Posterior cingulate gyrus (tissue), 11 donors: Measurements from ENCODE around the gene CRISPLD2.

ENCODE experiments used
- DNase-seq, 10 donors: peaks; one replicate each; pipeline versions ENCODE4 v3.0.0 to v3.0.0-alpha.2; 2020 to 2021; ENCODE audit warnings: mixed read lengths in 3 of 10
- intact Hi-C: fragments of 100-400 bp; cut with DNase I; formaldehyde crosslinking; loops from one replicate; pipeline ENCODE4 v1.15.1; 2023

Gene CRISPLD2

DNA sequence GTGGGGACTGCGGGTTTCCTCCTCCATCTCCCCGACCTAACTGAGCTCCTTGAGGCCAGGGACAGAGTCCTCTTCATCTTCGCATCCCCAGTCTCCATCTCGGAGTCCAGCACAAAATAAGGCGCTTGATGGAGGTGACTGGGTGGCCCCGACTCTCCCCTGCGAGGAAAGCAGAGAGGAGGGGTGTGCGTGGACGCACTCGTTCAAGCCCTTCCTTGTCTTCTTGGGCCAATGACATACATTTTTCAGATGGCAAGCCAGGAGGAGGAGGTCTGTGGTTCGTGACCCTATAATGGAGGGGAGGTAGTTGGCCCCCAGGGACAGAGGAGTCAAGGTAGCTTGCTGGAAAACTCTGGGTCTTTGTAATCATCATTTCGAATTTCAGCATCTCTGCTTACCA is 17.2 kb downstream of the CRISPLD2 start:
- intact Hi-C loops = no loop called here
- DNase-seq = peak in 1 of 10 donors; percentile 14

DNA sequence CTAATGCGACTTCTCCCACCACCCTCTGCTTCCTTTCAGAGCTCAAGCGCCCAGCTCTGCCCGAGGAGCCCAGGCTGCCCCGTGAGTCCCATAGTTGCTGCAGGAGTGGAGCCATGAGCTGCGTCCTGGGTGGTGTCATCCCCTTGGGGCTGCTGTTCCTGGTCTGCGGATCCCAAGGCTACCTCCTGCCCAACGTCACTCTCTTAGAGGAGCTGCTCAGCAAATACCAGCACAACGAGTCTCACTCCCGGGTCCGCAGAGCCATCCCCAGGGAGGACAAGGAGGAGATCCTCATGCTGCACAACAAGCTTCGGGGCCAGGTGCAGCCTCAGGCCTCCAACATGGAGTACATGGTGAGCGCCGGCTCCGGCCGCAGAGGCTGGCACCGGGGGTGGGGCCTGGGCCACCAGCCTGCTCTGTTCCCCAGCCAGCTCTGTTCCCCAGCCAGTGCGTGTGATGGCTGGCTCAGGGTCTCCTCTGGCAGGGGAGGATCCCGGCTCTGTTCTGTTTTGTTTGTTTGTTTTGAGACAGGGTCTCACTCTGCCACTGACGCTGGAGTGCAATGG is 18.7 kb downstream of the CRISPLD2 start:
- peak in 3 of 10 donors; percentile 46 to 63 (median 60) for DNase-seq
- intact Hi-C loops = no loop called here

DNA sequence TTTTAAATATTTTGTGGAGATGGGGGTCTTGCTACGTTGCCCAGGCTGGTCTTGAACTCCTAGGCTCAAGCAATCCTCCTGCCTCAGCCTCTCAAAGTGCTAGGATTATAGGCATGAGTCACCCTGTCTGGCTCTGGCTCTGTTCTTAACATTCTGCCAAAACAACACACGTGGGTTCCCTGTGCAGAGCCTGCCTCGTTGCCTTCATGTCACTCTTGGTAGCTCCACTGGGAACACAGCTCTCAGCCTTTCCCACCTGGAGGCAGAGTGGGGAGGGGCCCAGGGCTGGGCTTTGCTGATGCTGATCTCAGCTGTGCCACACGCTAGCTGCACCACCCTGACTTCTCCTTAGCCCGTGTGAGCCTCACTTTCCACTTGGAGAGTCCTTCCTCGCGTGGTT is 19.3 kb downstream of the CRISPLD2 start:
- intact Hi-C loops = no loop called here
- peak in 3 of 10 donors; percentile 66 to 83 (median 78) for DNase-seq

DNA sequence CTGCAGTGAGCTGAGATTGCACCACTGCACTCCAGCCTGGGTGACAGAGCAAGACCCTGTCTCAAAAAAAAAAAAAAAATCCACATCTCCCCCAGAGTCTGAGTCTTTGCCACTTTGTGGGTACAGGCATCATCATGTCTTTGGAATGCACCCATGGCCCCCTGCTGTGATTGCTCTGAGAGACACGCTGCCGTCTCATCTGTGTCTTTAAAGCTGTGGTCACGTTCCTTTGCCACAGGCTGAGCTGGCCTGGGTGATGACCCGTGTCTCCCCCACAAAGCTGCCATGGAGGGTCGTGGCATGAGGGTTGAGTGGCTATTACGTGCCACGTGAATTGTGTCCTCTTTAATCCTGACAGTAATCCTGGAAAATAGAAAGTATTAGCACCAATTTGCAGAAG is 20.2 kb downstream of the CRISPLD2 start:
- DNase-seq = peak in 2 of 10 donors; percentile 32 to 33
- intact Hi-C loops = no loop called here

DNA sequence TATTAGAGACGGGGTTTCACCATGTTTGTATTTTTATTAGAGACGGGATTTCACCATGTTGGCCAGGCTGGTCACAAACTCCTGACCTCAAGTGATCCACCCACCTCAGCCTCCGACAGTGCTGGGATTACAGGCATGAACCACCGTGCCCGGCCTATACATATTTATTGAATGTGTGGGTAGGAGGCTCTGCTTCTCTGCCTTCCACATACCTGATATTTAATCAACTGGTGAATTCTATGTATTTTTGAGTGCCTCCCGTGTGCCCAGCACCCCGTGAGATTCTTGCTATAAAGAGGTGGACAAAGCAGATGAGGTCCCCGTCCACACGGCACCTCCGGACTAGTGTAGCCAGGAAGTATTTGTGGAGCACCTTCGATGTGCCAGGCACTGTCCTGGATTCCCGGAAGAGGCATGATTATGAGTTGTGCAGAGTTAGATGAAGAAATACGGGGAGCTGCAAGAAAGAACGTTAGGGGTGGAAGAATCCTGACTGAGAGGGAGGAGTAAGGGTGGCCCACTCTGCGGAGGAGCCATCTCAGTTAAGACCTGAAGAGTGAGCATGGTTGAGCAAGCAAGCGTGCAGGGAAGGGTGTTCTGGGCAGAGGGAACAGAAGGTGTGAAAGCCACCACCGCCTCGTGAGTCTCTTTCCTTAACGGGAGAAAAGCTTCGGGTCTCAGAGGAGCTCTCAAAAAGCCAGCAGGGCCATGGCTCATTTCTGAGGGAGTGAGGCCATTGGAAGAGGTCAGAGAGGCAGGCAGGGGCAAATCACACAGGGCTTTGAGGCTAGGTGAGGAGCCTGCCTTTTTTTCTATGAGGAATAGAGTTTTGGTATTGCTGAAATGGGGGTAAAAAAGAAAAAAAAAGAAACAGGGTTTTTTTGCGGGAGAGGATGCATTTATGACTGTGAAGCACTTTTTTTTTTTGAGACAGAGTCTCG is 21.2 kb downstream of the CRISPLD2 start:
- DNase-seq = peak in 2 of 10 donors; percentile 12 to 20
- intact Hi-C loops = no loop called here

DNA sequence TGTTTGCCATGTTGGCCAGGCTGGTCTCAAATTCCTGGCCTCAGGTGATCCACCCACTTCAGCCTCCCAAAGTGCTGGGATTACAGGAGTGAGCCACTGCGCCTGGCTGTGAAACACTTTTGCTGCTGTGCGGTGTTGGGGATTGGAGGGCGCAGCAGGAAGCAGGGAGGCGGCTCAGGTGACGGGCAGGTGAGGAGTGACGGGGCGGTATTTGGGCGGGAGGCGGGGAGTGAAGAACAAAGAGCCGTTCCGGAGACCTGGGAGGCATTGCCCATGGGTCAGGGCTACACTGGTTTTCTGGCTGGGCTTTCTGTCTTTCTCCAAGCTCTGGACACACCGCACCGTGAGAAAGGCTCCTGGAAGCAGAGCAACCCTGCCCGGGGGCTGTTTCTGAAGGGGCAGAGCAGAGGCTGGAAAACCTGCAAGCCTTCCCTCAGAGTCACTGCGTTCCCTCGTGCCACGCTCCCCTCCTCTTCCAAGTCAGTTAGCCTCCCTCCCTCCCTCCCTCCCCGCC is 22.1 kb downstream of the CRISPLD2 start:
- intact Hi-C loops = no loop called here
- peak in 1 of 10 donors; percentile 47 for DNase-seq

DNA sequence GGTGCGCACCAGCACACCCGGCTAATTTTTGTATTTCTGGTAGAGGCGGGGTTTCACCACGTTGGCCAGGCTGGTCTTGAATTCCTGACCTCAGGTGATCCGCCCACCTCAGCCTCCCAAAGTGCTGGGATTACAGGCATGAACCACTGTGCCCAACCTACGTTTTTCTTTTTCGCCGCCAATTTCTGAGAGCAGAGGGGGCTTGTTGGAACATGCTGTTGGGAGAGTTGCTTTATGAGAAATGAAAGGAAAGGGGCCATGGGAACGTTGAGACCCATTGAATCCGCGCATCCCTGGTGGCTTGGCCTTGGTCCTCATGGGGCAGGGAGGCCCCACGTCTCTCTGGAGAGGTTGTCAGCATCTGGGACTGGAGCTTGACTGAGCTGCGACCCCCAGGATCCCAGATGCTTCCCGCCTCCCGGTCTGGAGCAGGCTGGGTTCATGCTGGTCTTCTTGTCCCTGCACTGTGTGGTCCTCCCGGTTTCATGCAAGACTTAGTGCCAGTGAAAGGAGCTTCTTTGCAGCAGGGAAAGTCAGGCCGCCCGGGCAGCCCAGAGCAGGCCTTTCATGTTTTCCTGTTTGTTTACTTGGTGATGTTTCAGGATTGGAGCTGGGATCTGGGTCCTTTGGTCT is 22.8 kb downstream of the CRISPLD2 start:
- peak in 1 of 10 donors; percentile 52 for DNase-seq
- intact Hi-C loops = no loop called here

DNA sequence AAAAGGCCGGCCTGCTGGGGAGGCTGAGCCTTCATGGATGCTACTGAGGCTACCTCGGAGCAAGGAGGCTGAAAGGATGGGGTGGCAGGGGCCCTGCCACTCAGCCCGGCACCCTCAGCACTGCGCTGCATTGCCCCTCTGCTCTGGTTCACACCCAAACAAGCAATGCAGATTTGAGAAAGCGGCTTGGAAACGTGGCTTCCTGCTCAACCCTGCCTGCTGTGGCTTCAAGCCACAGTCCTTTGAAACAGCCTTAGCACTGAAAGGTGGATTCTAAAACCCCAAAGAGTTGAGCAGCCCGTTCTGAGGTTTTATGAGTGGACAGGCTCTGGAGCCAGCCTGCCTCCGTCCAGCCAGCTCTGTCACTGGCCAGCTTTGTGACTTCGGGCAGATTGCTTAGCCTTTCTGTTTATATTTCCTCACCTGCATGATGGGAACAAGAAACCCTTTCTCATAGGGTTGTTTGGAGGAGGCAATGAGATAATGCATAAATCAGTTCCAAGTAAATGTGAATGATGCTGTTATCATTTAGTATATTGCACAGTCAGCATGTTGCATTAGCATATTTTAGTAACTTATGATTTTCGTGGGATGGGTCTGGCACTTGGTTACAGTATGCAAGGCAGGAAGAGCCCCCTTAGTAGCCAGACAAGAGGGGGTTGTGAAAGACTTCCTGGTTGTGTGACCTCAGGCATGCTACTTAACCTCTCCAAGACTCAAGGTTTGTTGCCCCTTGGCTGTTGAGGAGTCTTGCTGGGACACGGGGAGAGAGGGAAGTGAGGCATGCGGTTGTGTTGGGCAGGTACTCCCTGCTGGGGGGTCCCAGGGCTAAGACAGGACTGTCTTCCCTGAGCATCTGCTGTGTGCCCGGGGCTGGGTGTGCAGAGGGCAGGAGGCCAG is 23.6 kb downstream of the CRISPLD2 start:
- intact Hi-C loops = no loop called here
- peak in 1 of 10 donors; percentile 41 for DNase-seq

DNA sequence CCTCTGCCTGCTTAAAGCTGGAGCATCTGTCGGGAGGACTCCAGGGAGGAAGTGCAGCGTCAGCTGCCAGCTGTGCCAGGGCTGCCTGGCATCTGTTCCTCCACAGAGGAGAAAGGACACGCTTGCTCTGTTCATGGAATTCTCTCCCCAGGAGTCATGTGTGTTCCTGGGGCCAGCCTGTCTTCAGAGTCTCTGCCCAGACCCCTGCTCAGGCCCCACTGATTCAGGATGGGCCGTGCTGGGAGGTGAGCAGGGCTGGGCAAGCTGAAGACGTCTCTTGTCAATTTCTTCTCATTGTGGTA is 24.2 kb downstream of the CRISPLD2 start:
- intact Hi-C loops = no loop called here
- DNase-seq = peak in 2 of 10 donors; percentile 32 to 82

DNA sequence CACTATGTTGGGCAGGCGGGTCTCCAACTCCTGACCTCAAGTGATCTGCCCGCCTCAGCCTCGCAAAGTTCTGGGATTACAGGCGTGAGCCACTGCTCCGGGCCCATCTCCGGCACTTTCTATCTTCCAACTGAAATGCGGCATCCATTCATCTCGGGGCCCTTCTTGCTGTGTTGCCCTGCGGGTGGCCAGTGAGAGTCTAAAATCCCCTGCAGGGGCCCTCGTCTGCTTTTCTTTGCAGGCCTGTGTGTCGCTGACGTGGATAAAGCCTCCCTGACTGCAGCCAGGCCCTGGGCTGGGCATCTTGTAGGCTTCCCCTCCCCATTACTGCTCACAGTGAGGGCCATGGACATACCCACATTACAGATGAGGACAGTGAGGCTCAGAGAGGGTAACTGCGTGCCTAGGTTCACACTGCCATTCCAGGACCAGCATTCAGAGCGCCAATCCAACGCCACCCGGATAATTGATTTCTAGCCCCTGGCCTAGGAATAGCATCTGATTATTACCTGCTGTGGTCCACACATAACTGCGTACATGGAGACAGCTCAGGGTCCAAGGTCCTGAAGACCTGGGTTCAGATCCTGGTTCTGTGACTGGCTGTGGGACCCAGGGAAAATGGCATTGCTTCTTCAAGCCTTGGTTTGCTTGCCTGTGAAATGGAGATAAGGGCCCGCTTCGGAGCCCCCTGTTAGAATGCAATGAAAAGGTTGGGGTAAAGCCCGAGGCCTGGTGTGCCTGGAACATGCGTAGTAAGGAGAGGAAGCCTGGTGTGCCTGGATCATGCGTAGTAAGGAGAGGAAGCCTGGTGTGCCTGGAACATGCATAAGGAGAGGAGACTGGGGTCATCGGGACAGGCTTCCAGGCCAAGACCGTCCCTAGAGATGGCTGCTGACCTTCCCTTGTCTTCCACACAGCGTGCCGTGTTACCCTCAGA is 25.0 kb downstream of the CRISPLD2 start:
- intact Hi-C loops = no loop called here
- DNase-seq = peak in 1 of 10 donors; percentile 57

DNA sequence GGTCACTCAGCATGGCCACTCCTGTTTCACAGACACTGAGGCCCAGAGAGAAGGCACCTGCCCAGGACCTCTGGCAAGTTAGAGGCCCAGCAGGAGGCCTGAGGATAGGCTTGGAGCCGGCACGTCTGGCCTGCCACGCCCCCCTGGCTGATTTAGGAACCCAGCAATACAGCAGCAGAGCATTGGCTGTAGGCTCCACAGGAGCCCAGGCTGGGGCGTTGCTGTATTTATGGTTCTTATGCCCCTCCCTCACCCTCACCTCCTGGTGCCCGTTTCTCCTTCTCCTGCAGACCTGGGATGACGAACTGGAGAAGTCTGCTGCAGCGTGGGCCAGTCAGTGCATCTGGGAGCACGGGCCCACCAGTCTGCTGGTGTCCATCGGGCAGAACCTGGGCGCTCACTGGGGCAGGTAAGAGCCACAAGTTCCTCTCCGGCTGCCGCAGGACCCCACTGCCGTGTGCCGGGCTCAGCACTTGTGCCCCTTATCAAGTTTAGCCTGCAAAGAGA is 25.8 kb downstream of the CRISPLD2 start:
- intact Hi-C loops = no loop called here
- DNase-seq = no peak

DNA sequence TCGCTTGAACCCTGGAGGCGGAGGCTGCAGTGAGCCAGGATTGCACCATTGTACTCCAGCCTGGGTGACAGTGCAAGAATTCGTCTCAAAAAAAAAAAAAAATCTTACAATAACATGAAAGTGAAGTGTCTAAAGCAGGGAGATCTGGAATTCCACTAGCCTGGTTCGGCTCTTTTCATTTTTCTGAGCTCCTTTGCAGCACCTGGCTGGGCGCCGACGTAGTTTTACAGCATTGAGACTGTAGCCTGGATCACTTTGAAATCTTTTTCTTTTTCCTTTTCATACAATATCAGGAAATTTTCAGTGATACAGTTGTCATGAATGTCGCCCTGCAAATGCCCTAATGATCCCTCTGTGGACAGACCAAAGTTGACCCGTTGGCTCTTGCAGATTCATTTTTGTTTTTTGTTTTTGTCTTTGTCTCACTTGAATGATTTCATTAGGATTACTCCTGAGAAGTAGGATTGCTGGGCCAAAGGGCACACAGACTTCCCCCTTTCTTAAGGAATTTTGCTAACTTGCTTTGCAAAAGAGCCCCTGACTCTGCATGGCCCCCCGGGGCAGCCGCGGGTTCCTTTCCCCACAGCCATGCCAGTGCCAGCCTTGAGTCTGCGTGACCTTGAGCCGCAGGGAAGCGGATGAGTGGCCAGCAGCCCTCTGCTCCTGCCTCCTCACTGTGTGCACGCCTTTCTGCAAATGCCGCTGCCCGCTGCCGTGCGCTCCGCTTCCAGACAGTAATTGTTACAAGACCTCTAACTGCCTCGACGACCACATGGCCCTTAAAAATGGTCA is 28.0 kb downstream of the CRISPLD2 start:
- intact Hi-C loops = no loop called here
- DNase-seq = no peak

DNA sequence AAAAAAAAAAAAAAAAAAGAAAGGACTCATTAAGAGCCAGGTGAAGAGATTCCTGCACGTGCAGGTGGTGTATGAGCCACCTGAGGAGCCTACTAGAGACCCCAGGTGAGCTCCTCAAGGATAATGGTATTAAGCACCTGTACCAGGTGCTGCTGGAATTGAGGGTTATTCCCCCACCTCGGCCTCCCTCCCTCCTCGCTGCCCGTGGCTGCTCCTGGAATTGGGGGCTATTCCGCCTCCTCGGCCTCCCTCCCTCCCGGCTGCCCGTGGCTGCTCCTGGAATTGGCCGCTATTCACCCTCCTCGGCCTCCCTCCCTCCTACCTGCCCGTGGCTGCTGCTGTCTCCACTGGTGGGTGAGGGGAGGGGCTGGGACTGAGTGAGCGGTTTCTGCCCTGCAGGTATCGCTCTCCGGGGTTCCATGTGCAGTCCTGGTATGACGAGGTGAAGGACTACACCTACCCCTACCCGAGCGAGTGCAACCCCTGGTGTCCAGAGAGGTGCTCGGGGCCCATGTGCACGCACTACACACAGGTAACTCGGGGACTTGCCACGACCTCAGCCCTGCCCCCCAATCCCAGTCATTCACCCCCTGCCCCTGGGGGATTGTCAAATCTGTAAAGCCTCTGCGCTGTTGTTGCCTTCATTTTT is 29.3 kb downstream of the CRISPLD2 start:
- DNase-seq = peak in 2 of 10 donors; percentile 40 to 57
- intact Hi-C loops = no loop called here

DNA sequence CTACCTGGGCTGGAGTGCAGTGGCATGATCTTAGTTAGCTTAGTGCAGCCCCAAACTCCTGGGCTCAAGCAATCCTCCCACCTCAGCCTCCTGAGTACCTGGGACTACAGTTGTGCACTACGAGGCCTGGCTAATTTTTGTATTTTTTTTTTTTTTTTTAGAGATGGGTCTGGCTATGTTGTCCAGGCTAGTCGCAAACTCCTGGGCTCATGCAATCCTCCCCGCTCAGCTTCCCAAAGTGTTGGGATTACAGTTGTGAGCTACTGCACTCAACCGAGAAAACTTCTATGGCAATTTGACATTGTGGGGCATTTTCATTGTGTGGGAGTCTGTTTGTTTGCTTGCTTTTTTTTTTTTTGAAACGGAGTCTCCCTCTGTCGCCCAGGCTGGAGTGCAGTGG is 30.0 kb downstream of the CRISPLD2 start:
- DNase-seq = peak in 1 of 10 donors; percentile 3
- intact Hi-C loops = no loop called here

DNA sequence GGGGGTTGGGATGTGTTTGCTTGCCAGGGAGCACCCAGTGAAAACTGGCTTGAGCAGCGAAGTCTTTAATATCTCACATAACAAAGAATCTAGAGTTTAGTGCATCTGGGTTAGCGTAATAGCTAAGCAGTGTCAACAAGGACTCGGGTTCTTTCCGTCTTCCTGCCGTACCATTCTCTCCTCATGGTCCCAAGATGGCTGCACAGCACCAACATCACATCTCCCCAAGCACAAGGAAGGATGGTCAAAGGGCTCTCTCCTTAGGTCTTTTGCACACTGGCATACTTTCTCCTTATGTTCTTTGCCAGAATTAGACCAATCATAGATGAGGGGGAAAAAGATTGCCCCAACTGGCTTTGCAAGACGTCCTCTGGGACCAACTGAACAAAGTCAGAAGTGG is 30.9 kb downstream of the CRISPLD2 start:
- DNase-seq = no peak
- intact Hi-C loops = no loop called here

DNA sequence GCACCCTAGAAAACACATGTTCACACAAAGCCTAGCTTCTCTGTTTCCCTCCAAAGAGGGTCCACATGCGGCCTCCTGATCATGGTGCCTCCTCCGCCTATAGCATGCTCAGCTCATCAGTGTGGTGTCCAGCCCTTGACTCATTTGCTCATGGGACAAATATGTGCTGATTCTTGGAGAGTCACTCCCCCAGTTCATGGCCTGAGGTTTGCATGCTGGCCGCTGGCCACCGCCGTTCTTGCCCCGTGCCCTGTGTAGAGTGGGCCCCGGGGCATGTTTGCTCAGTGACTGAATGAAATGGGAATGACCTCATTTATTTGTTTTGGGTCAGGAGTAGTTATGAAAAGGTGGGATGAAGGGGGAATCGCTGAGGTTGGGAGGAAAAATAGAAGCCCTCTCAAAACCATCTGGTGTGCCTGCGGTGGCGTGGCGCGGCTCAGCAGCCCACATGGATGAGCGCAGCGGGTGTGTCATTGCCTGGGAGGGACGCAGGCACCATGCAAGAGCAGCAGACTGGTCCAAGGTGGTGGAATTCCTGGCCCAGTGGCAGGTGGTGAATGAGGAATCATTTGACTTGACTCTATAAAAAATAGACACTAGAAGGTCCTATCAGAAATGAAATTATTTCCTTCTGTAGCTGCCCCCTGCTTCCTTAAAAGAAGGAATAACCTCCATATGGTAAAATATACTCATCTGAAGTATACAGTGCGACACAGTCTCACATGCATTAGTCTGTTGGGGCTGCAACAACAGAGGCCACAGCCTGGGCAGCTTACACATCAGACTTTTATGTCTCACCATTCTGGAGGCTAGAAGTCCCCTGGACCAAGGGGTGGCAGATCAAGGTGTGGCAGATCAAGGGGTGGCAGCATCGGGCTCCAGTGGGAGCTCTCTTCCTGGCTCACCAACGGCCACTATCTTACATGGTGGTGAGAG is 31.7 kb downstream of the CRISPLD2 start:
- intact Hi-C loops = no loop called here

DNA sequence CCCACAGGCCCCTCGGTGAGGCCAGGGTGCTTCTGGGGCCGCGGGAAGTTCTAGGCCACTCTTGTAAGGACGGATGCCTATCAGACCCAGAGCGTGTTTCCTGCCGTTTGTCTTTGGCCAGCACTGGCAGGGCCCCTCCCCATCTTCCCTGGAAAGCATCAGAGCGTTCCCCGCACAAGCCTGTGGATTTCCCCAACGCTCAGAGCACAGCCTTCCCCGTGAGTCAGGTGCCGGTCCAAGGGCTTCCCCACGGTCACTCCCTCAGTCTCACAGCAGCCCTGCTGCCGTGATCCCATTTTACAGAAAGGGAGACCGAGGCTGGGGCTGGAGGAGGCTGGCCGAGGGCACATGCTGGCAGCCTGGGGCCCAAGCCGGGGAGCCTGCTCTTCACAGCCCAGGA is 33.7 kb downstream of the CRISPLD2 start:
- peak in 3 of 10 donors; percentile 56 to 69 (median 59) for DNase-seq
- intact Hi-C loops = no loop called here

More for the DNA sequence above, 31.7 kb downstream of the CRISPLD2 start:
- DNase-seq = peak in 2 of 10 donors; percentile 76 to 82
